Measurements from ENCODE around the gene TFPT.

DNA sequence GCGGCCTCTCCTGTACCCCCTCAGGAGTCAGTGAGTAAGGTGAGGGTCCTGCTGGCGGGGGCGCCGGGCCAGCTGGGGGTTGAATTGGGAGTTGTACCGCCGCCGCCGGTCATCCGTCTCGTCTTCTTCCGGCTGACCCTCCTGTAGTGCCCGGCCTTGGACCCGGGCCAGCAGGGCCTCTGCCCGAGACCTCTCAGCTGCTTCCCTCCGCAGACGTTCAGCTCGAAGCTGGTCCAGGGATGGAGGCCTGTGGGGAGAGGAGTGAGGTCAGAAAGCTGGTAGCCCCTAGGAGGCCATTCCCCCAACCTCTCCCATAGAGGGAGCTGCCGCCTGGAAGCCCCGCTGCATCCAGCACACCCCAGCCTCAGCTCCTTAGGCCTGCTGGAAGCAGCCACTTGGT, 40.2 kb upstream of the TFPT start:
- TF ChIP-seq NFRKB (IDR thresholded peaks at IDR 0.05) (no peak), TARDBP (IDR thresholded peaks at IDR 0.05) (no peak), ZNF384 (IDR thresholded peaks at IDR 0.05) (no peak), ELF4 (IDR thresholded peaks at IDR 0.05) (no peak), FOXM1 (IDR thresholded peaks at IDR 0.05; ENCODE audit: borderline replicate concordance) (no peak), SP1 (IDR thresholded peaks at IDR 0.05) (no peak), L3MBTL2 (conservative IDR thresholded peaks at IDR 0.05) (no peak), FOXA1 (IDR thresholded peaks at IDR 0.05) (no peak), FOXK2 (IDR thresholded peaks at IDR 0.05) (no peak), BHLHE40 (IDR thresholded peaks at IDR 0.05; ENCODE audit: borderline replicate concordance) (no peak), LEF1 (IDR thresholded peaks at IDR 0.05; ENCODE audit: borderline replicate concordance) (no peak), SUZ12 (IDR thresholded peaks at IDR 0.05) (no peak)
